A172 (cell line): Measurements from ENCODE around the gene PRSS23. TPM values are rescaled to one million over a fixed set of nuclear protein-coding genes. Genes with fewer than 3 reads are reported as not detected.
"Not testable (repeated sequence)": the region's sequence is repeated elsewhere in the genome, so short reads cannot be mapped to it uniquely, and the experiment has no call there.

Experiments
- DNase-seq: peaks from one replicate; pipeline ENCODE4 v3.0.0-alpha.2; 2015; ENCODE audit warnings: low spot score
- total RNA-seq: library from RNA; depleted of rRNA; stranded (reverse); fragments of >200 nt; shearing (Covaris generic); gene quantifications from 2 replicates; pipeline ENCODE4 v1.2.3, GENCODE V29; 2014; rRNA removed

PRSS23 gene, protein sequence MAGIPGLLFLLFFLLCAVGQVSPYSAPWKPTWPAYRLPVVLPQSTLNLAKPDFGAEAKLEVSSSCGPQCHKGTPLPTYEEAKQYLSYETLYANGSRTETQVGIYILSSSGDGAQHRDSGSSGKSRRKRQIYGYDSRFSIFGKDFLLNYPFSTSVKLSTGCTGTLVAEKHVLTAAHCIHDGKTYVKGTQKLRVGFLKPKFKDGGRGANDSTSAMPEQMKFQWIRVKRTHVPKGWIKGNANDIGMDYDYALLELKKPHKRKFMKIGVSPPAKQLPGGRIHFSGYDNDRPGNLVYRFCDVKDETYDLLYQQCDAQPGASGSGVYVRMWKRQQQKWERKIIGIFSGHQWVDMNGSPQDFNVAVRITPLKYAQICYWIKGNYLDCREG
- 184 and 229 TPM in 2 replicates for total RNA-seq

- DNase-seq = no peak
Measured at GRCh38 chr11:86800076-86800959, at the start of gene PRSS23. Gene PRSS23, plus strand, starts transcription at chr11:86800542. Its CDS starts 7,102 bp downstream, at chr11:86807644.

GRCh38 chr11:86753459-86753858, 46.9 kb upstream of the PRSS23 start:
- no peak for DNase-seq

DNA sequence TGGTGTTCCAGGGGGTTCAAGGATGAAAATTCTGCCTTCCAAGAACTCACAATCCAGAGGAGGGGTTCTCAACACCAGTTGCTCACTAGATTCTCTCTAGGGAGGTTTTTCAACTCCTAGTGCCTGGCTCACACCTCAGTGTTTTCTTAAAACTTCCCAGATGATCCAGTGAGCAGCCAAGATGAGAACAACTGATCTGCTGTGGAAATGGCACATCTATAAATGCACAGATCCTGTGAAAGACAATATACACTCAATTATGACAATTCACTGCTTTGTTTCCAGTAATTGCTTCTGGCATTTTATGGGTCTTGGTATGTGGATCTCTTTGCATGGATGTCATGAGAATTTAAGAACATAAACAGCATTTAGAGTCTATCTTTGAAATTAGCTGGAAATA, 45.2 kb upstream of the PRSS23 start:
- DNase-seq = no peak

GRCh38 chr11:86758171-86758570, 42.2 kb upstream of the PRSS23 start:
- DNase-seq = no peak

GRCh38 chr11:86760577-86760976, 39.8 kb upstream of the PRSS23 start:
- no peak for DNase-seq

- no peak for DNase-seq
Measured at GRCh38 chr11:86761978-86762377, 38.4 kb upstream of the PRSS23 start.

- no peak for DNase-seq
Measured at GRCh38 chr11:86765203-86765602, 35.1 kb upstream of the PRSS23 start.

DNA sequence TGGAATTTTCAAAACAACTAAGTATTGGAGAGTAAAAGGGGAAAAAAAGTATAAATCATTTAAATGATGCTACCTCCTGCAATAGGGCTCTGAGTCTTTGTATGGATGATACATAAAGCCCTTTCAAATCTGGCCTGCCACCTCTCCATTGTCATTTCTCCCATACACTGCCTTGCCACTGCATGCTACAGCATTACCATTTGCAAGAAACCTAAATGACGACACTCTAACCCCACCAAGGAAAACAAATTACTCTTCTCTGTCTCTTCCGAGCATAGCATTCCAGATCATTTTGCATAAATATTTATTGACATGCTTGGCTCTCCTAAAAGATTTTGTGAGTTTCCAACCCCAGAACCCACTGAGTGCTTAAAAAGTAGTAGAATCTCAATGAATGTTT, 34.5 kb upstream of the PRSS23 start:
- no peak for DNase-seq

DNA sequence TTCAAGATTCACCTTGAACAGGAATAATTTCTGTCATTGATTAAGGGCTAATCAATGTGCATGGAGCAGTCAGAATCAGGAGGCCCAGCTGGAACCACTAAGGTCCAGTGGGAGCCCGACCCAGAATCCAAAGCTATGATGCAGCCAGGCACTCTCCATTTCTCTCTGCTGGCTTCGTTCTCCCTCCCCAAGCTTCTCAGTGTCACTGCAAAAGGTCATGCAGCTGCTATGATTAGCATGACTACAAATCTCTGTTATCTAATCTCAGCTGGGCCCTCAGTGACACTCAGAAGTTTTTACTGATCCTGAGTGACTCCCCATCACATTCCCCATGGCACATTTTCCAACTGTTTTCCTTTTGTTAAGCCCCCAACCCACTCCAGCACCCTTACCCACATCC, 31.1 kb upstream of the PRSS23 start:
- no peak for DNase-seq

DNA sequence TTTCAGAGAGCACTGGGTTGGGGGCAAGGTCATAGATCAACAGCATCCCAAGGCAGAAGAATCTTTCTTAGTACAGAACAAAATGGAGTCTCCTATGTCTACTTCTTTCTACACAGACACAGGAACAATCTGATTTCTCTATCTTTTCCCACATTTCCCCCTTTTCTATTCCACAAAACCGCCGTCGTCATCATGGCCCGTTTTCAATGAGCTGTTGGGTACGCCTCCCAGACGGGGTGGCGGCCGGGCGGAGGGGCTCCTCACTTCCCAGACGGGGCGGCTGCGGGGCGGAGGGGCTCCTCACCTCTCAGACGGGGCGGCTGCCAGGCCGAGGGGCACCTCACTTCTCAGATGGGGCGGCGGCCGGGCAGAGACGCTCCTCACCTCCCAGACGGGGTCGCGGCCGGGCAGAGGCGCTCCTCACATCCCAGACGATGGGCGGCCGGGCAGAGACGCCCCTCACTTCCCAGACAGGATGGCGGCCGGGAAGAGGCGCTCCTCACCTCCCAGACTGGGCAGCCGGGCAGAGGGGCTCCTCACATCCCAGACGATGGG, 29.8 kb upstream of the PRSS23 start:
- DNase-seq = not testable (repeated sequence)

GRCh38 chr11:86772999-86773398, 27.3 kb upstream of the PRSS23 start:
- no peak for DNase-seq

DNA sequence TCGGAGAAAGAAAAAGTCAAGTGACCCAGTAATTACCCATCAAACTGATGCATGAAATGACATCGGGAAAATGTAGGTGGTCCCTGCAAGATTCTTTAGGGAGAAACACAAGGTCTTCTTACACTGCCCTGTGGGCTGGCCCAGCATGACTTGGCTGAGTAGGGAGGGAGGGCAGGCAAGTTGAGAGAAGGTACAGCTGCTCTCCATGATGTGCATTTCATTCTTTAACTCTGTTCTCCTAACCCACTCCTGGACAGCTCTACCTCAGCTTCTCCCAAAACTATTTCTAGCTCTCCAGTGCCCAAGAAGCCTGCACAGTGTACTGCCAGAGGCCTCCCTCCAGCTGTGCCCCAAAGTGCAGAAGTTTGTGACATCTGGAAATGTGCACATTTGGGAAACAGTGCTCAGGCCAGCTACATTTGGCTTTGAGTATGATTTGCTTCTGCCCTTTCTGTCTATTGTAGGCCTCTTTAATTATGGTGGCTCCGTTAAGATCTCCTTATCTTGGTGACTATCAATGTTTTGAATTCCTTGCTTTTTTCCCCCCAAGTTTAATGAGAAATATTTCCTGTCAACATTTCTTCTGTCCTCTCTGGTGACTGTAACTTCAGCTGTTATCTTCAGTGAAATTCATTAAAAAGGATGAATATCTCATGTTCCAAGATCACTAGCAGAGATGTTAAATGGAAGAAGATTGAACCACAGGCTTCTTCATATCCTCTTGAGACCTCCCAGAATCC, 26.7 kb upstream of the PRSS23 start:
- no peak for DNase-seq

GRCh38 chr11:86774417-86774816, 25.9 kb upstream of the PRSS23 start:
- no peak for DNase-seq

GRCh38 chr11:86775361-86775760, 25.0 kb upstream of the PRSS23 start:
- no peak for DNase-seq

DNA sequence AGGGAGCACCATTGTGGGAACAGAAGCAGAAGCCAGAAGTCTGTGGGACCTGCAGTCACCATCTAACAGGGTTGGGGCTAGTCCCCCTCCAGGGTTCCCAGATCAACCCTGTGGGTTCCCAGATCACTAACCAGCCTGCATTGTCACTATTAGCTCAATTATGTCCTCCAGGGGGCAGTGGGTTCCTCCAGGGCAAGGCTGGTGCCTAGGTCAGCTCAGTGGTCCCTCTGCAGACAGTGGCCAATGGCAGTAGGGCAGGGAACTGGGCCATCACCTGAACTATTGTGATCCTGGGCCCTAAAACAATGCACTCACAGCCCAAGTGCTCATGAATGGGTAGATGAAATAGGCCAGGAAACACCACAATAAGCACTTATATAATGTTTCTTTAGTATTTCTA, 18.8 kb upstream of the PRSS23 start:
- no peak for DNase-seq

DNA sequence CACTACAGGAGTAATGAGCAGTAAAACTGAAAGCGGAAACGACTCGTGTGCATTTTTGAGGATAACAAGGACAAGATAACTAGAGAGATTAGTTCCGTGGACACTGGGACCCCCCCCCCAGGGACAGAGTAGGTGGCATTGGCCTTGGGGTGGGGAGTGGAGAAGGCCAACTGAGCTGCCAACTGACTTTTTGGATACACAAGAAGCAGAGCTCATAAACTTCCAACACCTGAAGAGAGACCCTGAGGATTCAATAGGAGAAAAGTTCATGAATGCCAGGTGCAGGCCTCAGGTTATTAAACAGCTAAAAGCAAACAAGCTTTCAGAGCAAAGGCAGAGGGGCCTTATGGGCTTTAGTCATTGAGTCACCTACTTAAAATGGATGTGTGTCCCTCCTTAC, 17.6 kb upstream of the PRSS23 start:
- DNase-seq = no peak

- DNase-seq = no peak
Measured at GRCh38 chr11:86783661-86784060, 16.7 kb upstream of the PRSS23 start.

- DNase-seq = no peak
Measured at GRCh38 chr11:86784241-86784681, 16.1 kb upstream of the PRSS23 start.

GRCh38 chr11:86785576-86785975, 14.8 kb upstream of the PRSS23 start:
- no peak for DNase-seq

- no peak for DNase-seq
Measured at GRCh38 chr11:86787018-86787536, 13.3 kb upstream of the PRSS23 start.

- DNase-seq = no peak
Measured at GRCh38 chr11:86787656-86788055, 12.7 kb upstream of the PRSS23 start.
